ENCODE data around the gene MAPK1. TPM values are rescaled to one million over a fixed set of nuclear protein-coding genes. Genes with fewer than 3 reads are reported as not detected.

The MAPK1 gene
- total RNA-seq, 1 experiment from 2014 or later, result 122 TPM

DNA sequence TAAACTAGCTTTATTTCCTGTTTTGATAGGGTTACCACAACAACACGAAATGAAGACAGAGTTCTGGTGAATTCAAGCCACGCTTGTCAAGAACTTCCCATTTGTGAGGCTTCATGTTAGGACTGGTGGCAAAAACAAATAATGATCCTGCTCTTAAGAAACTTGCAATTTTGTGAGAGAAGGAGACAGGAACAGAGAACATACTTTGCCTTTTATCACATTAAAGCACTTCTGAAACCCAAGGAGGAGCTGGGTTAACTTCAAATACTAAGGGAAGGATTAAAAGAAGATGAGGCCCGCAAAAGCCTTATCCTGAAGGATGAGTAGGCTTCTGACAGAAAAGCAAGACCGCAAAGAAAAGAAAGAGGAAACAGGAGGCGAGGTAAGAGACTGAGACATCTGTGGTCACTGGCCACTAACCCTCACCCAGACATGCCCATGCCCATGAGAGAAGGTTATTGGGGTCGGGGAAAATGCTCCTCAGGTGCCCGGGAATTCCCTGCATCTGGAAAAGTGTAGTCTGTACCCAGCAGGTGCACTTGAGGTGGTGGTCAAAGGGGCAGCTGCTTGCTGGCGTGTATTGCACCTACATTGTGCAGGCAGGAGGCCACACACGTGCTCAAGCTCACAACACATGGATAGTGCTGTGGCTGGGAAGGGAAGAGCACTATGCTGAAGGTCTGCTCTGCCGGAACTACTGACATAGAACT, 50.5 kb downstream of the MAPK1 start:
- BruUV-seq (replicated peaks), result no TSS peak
- ChIA-PET POLR2A (no interaction called here), CTCF (no interaction called here)
- ATAC-seq (peak; percentile 63; the same call in 1 of the 2 replicates), DNase-seq (ENCODE audit: low read depth, low spot score) (peak; percentile 32)
- Histone ChIP-seq H3K27me3 (ENCODE audit: control insufficient read depth, insufficient read depth, low read length) (no peaks in the 10 kb centered on the region), H3K36me3 (ENCODE audit: control insufficient read depth, insufficient read depth, low read length) (no peaks in the 10 kb centered on the region), H3K9me3 (ENCODE audit: control insufficient read depth, insufficient read depth, low read depth, low read length) (no peaks in the 10 kb centered on the region), H3K4me3 (ENCODE audit: low read depth in 2 of 2, low read length in 2 of 2) (no peak overlapping the region), H3K27ac (ENCODE audit: low read length) (no peak overlapping the region), H3K4me1 (ENCODE audit: control insufficient read depth, insufficient read depth, low read length) (peaks cover 6% of the 10 kb centered on the region)
- in situ Hi-C loops (cut with HindIII; ENCODE audit: low pct_unique_long_range_greater_than_20kb, low sequenced_read_pairs) (loop anchor here (25.0 kb wide), 1 partner anchor 120 kb away; no protein-coding TSS in a partner anchor), intact Hi-C loops (cut with micrococcal nuclease; ENCODE audit: unreplicated experiment) (no loop called here)
- TF ChIP-seq REST (IDR thresholded peaks at IDR 0.05; ENCODE audit: insufficient read depth in 1 of 2, low read depth in 2 of 2, low read length in 1 of 2) (no peak), SIN3A (IDR thresholded peaks at IDR 0.05; ENCODE audit: borderline replicate concordance, insufficient read depth, low read depth, low read length) (no peak), POLR2AphosphoS5 (IDR thresholded peaks at IDR 0.05; ENCODE audit: low read depth, low read length) (no peak), CTCF (IDR thresholded peaks at IDR 0.05) (no peak), TCF7L2 (IDR thresholded peaks at IDR 0.05; ENCODE audit: low read depth, low read length) (no peak)

DNA sequence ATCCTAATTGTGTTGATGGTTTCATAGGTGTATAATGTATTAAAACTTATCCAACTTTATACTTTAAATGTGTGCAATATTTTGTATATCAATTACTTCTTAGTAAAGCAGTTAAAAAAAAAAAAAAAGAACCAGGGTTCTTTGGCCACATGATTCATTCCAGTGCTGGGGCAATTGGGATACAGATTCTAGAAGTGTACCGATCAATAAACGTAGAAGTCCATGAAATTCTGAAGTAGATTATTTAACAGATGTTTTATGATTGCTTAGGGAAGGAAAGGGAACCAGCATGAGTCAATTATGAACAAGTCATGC, 51.0 kb downstream of the MAPK1 start:
- H3K27ac ChIP-seq (ENCODE audit: low read length), result no peak overlapping the region
- intact Hi-C loops (cut with micrococcal nuclease; ENCODE audit: unreplicated experiment), result no loop called here
- in situ Hi-C loops (cut with HindIII; ENCODE audit: low pct_unique_long_range_greater_than_20kb, low sequenced_read_pairs), result loop anchor here (25.0 kb wide), 1 partner anchor 121 kb away; no protein-coding TSS in a partner anchor

More for the DNA sequence above, 51.0 kb downstream of the MAPK1 start:
- TSS peak; percentile 52 for BruUV-seq (replicated peaks)
- H3K4me3 ChIP-seq (ENCODE audit: low read depth in 2 of 2, low read length in 2 of 2), result no peak overlapping the region
- no peaks in the 10 kb centered on the region for H3K9me3 ChIP-seq (ENCODE audit: control insufficient read depth, insufficient read depth, low read depth, low read length)
- ChIA-PET POLR2A (no interaction called here), CTCF (no interaction called here)
- no peak for ATAC-seq
- no peak for DNase-seq (ENCODE audit: low read depth, low spot score)
- TF ChIP-seq CTCF (IDR thresholded peaks at IDR 0.05) (no peak), REST (IDR thresholded peaks at IDR 0.05; ENCODE audit: insufficient read depth in 1 of 2, low read depth in 2 of 2, low read length in 1 of 2) (no peak), SIN3A (IDR thresholded peaks at IDR 0.05; ENCODE audit: borderline replicate concordance, insufficient read depth, low read depth, low read length) (no peak), TCF7L2 (IDR thresholded peaks at IDR 0.05; ENCODE audit: low read depth, low read length) (no peak)
- H3K27me3 ChIP-seq (ENCODE audit: control insufficient read depth, insufficient read depth, low read length), result no peaks in the 10 kb centered on the region
- no peaks in the 10 kb centered on the region for H3K36me3 ChIP-seq (ENCODE audit: control insufficient read depth, insufficient read depth, low read length)
- peaks cover 6% of the 10 kb centered on the region for H3K4me1 ChIP-seq (ENCODE audit: control insufficient read depth, insufficient read depth, low read length)
